Measurements from ENCODE around the gene METTL1.

METTL1 gene

DNA sequence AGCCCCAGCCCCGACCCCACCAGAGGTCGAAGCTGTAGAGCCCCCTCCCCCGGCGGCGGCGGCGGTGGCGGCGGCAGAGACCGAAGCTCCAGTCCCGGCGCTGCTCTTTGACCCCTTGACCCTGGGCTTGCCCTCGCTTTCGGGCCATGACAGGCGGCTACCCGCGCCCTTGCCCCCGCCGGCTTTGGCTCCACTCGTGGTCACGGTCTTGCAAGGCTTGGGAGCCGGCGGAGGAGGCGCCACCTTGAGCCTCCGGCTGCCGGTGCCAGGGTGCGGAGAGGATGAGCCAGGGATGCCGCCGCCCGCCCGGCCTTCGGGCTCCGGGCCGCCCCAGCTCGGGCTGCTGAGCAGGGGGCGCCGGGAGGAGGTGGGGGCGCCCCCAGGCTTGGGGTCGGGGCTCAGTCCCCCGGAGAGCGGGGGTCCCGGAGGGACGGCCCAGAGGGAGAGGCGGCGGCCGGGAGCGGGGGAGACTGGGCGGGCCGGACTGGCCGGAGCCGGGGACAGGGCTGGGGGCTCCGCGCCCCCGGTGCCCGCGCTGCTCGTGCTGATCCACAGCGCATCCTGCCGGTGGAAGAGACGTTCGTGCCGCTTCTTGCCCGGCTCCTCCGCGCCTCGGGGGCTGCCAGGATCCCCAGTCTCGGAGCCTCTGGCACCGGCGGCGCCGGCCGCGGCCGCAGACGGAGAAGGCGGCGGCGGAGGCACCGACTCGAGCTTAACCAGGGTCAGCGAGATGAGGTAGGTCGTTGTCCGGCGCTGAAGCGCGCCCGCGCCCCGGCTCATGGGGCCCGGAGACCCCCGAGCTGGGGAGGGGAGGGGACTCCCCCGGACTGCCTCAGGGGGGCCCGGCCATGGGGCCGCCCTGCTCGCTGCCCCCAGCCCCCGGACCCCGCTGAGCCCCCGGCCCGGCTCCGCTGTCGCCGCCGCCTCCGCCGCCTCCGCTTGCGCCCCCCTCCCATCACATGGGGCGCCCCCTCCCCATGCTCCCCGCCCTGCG lies 34.1 kb downstream of the METTL1 start:
- DNase-seq (ENCODE audit: low spot score), result no peak

DNA sequence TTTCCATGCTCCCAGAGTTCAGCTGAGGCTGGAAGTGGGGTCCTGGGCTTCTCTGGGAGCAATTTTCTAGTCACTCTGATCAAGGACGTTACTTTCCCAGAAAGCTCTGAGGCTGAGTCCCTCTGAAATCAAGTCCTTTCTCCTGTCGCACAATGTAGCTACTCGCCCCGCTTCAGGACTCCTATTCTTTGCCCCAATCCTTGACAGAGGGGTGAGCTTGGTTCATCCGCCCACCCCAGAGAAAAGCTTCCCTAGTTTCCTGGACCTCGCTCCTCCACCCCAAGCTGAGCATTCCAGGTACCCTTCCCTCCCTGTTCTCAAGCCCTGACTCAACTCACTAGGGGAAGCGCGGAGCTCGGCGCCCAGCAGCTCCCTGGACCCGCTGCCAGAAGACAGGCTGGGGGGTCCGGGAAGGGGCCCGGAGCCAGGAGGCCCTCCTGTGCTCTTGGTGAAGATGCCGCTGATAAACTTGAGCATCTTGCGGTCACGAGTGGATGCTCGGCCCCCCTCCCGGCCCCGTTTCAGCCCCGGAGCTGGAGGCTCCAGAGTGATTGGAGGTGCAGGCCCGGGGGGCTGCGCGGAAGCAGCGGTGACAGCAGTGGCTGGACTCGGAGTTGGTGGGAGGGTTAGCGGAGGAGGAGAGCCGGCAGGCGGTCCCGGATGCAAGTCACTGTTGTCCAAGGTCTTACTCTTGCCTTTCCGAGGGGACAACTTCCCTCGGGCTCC lies 35.0 kb downstream of the METTL1 start:
- no peak for DNase-seq (ENCODE audit: low spot score)

DNA sequence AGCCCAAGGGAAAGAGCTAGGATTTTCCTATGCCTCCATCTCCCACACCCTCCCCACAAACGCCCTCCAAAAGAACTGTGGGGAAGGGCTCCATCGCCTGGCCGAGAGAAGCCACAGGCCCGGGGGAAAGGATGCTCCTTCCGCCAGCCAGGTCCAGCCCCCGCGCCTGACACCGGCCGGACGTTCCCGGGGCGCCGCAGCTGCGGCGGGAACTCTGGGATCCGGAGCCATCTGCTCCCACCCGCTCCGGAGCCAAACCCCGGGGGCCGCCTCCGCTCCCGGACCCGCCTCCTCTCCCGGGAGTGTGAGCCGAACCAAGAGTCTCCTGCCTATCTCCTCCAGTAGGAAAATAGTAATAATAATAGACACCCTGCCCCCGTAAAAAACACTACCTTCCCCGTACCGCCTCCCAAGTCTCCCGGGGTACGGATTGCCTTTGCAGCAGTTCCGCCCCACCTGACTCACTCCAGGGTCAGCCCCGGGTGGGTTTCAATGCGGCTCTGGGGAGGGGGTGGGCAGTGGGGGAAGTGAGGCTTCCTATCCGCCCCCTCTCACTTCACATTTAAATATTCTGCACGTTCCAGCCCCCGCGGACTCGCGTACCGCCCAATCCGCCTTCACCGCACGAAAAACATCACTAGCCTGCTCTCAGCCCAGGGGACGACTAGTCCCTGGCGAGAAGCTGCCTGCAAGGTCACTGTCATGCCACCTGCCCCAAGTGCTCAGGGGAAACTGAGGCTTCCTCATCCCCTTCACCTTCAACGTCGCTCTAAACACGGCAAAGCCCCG lies 35.8 kb downstream of the METTL1 start:
- no peak for DNase-seq (ENCODE audit: low spot score)

DNA sequence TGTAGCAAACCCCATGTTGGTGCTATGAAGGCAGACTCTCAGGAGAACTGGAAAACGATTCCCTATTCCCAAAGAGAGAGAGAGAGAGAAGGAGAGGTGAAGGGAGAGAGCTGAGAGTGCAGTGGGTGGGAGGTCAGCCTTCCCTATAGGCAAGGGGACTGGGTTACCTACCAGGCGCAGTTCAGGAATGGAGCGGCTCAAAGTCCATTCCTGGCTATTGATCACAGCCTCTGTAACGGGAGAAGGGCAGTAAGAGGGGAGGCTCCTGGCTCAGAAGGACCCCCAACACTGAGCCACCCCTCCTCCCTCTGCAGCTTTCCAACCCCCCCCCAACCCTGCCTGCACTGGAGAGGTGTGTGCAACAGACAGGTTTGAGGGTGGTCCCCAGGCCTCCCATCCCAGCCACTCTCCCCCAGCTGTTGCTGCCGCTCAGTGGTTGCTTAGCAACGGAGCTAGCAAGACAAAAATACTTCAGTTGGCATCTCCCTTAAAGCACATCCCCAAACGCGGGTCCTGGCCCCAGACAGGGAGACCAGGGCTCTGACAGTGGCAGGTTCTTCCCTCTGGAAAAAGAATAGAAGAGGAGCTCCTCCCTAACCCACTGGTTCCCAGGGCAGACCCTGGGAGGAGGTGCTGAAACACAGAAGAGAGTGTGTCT lies 36.6 kb downstream of the METTL1 start:
- DNase-seq (ENCODE audit: low spot score), result no peak

DNA sequence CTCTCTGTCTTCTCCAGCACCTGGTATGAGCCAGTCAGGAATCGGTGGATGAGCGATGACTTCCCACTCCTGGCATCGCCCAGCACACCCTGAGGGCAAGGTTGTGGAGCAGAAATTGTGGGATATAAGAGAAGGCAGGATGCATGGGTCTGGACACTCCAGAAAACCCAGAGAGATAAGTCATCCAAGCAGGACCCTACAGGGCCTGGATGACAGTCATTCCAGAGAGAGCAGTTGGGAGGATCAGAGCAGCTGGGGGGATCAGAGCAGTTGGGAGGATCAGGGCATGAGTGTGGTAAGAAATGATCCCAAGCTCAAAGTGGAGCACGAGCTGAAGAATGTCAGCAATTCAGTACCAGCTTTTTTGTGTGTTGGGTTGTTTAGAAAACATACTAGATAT lies 37.3 kb downstream of the METTL1 start:
- no peak for DNase-seq (ENCODE audit: low spot score)

DNA sequence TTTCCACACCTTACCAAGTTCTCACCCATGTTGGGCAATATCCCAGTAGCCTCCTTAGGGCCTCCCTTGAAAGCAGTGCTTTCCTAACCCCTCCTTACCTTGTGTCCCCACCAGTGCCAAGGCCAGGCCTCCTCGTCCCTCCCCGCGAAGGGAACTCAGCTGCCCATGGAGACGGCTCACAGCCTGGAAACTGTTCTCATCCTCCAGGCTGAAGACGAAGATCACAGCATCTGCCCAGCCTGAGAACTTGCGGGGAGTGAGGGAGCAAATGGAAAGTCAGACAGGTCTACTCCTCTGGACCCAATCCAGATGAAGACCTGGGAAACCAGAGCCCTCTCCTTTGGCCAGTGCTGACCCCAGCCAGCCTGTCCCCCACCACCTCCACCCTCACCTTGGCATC lies 38.0 kb downstream of the METTL1 start:
- no peak for DNase-seq (ENCODE audit: low spot score)

DNA sequence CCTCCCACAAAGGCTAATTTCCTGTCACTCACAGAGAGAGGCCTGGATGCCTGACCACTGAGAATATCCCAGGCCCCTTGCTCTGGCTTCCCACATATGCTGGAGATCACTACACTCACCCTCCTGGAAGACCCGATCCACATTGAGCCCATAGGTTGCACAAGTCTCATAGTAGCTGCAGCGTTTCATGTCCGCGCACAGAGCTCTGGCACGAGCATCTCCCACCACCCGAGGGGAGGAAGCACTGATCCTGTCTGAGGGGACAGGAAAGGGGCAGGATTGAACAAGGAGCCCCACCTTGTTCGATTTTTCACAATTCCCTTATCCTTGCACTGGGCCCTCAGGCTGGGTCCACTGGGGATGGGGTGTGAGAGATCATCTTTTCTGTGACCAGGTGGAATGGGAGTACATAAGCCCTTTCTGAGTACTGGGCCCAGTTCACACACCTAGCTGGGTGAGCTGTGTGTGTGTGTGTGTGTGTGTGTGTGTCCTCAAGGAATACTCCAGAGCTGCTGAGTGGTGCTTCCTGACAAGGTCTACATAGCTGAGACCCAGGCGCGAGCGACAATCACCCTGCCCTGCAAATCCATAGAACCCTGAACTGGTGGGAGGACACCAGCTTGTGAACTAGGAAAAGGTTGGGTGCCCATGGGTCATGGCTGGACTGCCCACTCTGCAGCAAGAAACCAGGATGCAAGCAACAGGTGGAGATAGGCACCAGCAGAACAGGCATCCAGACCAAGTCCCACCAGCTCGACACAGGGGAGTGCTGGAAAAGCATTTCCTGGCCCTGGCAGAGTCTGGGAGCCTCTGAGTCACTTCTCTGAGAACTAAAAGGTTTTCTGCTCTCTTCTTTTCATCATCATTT lies 38.9 kb downstream of the METTL1 start:
- DNase-seq (ENCODE audit: low spot score), result no peak

DNA sequence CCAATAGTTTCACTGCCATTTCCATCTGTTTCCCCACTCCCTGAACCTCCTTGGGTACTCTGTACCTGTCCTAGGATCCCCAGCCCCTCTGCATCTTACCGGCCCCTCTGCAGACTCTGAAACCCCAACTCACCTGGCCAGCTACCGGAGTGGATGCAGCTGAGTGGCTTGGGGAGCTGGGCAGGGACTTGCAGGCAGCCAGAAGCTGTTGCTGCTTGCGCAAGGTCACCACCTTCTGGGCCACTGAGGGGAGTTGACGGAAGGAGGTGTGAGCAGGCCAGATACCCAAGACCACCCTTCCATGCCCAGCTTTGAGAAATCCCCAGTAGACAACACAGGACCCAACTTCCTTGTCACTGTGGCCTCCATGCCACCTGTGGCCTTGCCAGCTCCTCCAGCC lies 39.6 kb downstream of the METTL1 start:
- DNase-seq (ENCODE audit: low spot score), result no peak

DNA sequence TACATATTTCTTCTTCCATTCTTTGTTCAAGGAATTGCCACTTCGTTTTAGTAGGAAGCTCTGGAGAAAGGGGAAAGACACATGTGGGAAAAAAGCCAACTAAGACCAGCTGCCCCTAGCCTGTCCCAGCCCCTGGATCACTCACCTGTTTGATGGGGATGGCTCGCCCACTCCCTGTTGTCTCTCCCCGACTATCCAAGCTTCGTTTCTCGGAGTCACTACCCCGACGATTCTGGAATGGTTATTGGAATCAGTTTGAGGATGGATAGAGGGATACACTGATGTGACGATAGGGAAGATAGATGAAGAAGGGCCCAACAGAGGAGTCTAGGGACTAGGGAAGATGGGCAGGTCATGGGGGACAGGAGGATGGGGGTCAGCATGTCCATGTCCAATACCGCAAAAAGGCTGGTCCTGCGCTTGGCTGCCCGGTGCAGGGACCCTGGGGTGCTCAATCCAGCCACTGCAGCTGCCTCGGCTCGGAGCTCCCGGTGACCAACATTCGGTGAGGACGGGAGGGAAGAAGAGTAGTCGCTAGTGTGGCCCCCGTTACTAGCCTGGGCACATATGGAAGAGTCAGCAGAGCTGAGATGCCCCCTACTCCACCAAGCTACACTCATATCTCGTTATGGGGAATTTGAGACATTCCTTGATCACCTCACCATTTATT lies 40.4 kb downstream of the METTL1 start:
- DNase-seq (ENCODE audit: low spot score), result no peak

DNA sequence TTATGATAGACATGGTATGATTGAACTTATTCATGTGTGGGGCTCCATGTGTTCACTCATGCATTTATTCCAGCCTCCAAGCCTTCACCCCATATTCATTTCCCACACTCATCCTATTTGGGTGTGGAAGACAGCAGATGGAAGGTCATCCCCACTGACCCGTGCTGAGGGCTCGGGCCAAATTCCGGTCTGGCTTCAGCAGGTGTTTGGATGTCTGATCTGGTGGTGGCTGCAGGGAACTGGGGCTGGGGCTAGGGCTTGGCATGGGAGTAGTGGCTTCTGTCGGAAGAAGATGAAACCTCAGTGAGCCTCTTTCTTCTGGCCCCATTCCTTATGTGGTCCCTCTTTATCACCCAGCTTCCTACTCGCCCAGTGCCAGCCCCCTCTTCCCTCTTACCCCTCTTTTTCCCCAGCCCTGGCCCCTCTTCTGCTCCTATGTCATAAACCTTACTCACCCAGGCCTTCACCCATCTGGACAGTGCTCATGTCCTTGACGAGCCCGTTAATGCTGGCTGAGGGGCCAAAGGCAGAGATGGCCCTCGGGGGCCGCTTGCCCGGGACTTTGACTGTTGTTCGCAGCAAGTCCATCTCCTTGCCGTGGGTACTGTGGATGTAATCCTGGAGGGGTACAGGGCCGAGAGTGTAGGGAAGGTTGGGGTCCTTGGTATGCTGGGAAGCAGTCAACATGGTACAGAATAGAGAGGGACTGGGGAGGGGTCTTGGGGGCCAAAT lies 41.4 kb downstream of the METTL1 start:
- no peak for DNase-seq (ENCODE audit: low spot score)

DNA sequence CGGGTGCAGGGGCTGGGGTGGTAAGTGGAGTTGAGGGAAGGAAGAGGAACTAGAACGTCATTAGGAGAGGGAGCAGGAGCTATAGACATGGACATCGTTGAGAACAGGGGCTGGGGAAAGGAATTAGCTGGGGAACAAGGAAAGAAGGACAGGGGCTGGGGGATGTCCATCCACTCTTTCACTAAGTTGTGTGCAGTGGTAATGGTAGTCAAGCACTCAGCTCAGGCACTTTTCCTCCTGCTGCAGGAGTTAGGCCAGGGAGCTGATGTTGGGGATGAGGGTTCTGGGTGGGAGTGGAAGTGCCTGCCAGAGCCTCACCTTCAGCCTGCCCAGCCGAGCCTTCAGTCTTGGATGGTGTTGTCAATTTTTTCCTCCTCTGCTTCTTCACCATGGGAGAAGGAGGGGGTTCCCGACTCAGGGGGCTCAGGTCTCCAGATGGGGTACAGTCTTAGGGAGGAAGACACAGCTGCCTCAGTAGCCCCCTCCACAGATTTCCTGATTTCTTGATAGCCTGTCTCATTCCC lies 42.5 kb downstream of the METTL1 start:
- DNase-seq (ENCODE audit: low spot score), result no peak

DNA sequence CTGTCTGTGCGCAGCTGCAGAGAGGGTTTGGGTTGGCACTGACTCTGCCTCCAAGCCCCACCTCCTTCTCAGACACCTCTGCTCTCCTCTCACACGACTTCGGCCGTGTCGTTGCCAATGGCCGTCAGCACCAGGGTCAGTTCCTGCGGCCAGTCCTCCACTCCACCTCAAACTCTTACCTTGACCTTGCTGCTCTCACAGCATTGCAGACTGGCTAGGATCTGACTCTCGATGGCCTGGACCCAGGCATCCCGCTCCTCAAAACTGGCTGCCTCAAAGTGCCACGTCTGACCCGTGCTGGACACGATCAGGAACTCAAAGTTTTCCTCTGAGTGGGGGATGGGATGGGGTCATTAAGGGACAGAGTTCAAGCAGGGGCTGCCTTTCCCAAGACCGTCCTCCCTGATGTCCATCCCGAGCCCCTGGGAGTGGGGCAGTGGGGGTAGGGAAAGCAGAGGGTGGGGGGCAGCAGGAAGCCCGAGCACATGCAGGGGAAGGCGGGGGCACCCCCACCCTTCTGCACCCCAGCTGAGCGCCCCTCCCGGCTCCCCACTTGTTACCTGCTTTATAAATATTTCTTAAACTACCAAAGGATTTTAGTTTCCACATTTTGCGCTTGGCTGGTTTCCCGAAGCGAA lies 44.0 kb downstream of the METTL1 start:
- no peak for DNase-seq (ENCODE audit: low spot score)

DNA sequence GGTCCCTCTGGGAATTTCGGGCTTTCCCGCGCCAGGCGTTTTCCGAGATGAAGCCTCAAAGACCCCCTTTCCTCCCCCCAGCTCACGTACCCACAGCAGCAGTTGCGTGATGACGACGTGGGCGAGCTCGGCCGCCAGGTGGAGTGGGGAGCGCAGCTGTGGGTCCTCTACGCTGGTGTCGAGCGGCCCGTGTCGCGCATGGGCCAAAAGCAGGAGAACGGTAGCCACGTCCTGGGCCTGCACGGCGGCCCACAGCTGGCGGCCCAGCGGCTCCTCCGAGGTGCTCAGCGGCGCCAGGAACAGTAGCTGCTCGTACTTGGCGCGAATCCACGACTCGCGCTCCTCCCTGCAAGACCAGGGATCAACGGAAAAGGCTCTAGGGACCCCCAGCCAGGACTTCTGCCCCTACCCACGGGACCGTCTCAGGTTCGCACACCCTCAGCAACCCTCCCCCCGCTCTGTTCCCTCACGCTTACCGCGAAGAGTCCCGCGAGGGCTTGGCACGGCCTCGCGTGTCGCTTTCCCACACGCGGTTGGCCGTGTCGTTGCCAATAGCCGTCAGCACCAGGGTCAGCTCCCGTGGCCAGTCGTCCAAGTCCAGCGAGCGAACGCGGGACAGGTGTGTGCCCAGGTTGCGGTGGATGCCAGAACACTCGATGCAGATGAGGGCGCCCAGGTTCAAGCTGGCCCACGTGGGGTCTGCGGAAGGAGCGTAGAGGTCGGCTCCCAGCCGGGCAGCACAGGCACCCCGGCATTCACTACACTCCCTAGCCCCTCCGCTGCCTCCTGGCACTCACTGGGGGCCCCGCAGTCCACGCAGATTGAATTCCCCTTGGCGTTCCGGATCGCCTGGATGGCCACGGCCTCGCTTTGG lies 44.8 kb downstream of the METTL1 start:
- DNase-seq (ENCODE audit: low spot score), result no peak

DNA sequence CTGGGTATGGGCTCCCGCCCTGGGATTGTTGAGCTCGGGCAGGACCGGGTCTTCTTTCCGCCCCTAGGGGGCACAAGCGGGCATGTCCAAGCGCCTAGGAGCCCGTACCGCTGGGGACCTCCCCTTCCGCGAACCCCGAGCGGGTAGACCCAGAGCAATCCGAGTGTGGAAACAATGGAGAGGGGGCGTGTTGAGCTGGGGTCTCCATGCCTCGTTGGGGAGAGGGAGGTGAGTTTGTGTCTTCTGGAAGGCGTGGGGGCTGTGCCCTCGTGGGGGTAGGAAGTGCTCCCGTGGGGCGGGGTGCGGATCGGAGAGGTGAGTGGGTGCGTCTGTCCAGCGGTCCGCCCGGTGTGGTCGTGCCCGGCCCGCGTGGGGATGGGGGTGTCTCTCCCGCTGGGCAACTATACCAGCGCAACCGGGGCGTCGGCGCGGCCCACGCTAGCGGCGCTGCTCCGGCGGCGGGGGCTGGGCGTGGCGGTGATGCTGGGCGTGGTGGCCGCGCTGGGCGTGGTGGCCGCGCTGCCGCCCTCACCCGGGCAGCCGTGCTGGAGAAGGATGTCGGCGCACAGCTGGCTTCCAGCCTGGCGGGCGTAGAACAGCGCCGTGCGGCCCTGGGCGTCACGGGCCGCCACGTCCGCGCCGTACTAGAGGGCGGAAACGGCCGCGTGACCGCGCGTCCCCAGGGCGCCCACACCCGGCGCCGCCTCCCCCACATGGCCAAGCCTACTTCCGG lies 45.6 kb downstream of the METTL1 start:
- no peak for DNase-seq (ENCODE audit: low spot score)

DNA sequence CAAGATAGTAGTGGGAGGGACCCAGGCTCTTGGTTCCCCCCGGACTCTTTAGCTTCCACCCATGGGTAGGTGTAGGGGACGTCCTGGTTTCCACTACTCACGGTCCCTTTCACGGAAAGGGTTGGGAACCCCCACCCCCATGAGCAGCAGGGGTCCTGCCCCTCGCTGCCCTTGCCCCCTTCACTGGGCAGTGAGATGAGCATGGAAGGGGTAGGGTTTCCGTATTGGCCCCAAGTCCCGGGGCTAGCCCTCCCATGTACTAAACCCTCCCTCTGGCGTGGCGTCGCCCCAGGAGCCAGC lies 46.1 kb downstream of the METTL1 start:
- no peak for DNase-seq (ENCODE audit: low spot score)

DNA sequence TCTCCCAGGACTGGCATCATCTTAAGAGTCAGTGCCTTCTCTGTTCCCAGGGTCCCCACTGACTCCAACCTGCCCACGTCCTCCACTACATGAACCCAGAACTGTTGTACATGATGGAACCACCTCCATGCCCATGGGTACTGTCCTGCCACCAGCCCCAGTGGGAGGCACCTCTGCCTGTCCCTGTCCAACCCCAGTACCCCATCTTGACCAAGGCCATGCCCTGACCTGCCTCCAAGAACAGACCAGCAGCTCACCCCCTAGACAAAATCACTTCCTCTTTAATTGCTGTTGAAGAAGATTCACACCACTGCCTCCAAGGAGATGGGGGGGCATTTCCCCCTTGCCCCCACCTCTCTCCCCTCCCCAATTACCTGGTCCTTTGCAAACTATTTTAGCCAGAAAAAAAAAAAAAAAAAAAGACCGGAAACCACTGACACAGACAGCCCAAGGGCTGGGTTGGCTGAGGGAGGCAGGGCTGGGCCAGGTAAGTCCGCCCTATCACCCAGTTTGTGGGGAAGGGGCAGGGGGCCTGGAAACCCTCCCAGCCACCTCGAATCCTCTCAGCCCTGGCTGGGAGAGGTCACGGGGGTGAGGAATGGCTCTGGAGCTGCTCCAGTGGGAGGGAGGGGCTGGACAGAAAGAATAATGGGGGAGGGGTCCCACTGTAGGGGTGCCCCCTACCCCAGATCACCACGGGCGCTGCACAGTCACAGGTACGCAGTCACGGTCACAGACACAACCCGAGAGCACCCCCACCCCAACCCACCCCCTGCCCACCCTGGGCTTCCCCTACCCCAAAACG lies 46.8 kb downstream of the METTL1 start:
- DNase-seq (ENCODE audit: low spot score), result no peak
